Measurements from ENCODE around the gene ARHGAP19.

DNA sequence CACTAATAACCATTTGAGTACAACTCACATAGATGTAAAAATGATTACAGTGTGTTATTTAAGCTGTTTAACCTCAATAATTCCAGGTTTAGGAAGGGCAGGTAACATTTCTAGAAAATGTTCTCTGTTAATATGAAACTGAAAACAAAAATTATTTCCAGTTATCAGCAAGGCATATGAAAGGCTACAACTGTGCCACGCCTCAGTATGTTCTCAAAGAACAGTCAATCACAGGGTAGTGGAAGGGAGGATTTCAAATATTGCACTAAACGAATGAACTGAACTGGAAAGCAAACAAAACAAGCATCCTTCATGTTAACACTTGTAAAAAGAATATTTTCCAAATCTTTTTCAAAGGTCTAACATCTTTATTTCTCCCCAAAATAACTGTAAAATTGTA lies 31.3 kb downstream of the ARHGAP19 start:
- TF ChIP-seq, protein P1, sequence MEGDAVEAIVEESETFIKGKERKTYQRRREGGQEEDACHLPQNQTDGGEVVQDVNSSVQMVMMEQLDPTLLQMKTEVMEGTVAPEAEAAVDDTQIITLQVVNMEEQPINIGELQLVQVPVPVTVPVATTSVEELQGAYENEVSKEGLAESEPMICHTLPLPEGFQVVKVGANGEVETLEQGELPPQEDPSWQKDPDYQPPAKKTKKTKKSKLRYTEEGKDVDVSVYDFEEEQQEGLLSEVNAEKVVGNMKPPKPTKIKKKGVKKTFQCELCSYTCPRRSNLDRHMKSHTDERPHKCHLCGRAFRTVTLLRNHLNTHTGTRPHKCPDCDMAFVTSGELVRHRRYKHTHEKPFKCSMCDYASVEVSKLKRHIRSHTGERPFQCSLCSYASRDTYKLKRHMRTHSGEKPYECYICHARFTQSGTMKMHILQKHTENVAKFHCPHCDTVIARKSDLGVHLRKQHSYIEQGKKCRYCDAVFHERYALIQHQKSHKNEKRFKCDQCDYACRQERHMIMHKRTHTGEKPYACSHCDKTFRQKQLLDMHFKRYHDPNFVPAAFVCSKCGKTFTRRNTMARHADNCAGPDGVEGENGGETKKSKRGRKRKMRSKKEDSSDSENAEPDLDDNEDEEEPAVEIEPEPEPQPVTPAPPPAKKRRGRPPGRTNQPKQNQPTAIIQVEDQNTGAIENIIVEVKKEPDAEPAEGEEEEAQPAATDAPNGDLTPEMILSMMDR (IDR thresholded peaks at IDR 0.05; ENCODE audit: insufficient read depth, low read length, poor library complexity, severe bottlenecking) = no peak
- TF ChIP-seq EZH2phosphoT487 (conservative IDR thresholded peaks at IDR 0.05; ENCODE audit: low read length) = no peak
